HUES6 (cell line): ENCODE results near the gene IGSF10.

Experiments used
- H3K27ac ChIP-seq: 2 replicates; pipeline ENCODE4 v1.7.0; 2013; ENCODE audit warnings: low read depth, mild to moderate bottlenecking, low read length, inconsistent platforms
- H3K27me3 ChIP-seq: 2 replicates; pipeline ENCODE4 v1.6.1; 2013; ENCODE audit warnings: low read length; ENCODE audit not compliant: control insufficient read depth, insufficient read depth
- H3K36me3 ChIP-seq: 2 replicates; pipeline ENCODE4 v1.6.1; 2013; ENCODE audit warnings: low read length; ENCODE audit not compliant: control insufficient read depth, insufficient read depth
- H3K4me1 ChIP-seq: 2 replicates; pipeline ENCODE4 v1.6.1; 2013; ENCODE audit warnings: low read length; ENCODE audit not compliant: control insufficient read depth, insufficient read depth
- H3K4me3 ChIP-seq: 2 replicates; pipeline ENCODE4 v1.5.1; 2013; ENCODE audit warnings: low read depth, low read length
- H3K9ac ChIP-seq: one replicate; pipeline ENCODE4 v1.6.1; 2013; ENCODE audit warnings: mild to moderate bottlenecking, low read length
- H3K9me3 ChIP-seq: 2 replicates; pipeline ENCODE4 v1.6.1; 2013; ENCODE audit warnings: low read depth, low read length; ENCODE audit not compliant: control insufficient read depth, insufficient read depth

IGSF10 gene

GRCh38 chr3:151415289-151415688 is 45.6 kb downstream of the IGSF10 start:
- Histone ChIP-seq H3K36me3 (0 out of 2 replicates have a peak, but pooled peaks cover 2% of the 10 kb centered on the region), H3K9ac (no peak overlapping the region), H3K4me3 (no peak overlapping the region), H3K27me3 (no peaks in the 10 kb centered on the region), H3K27ac (no peak overlapping the region), H3K4me1 (no peaks in the 10 kb centered on the region), H3K9me3 (no peaks in the 10 kb centered on the region)

- H3K4me1 ChIP-seq: no peaks in the 10 kb centered on the region
- H3K27me3 ChIP-seq: no peaks in the 10 kb centered on the region
- no peak overlapping the region for H3K27ac ChIP-seq
- no peak overlapping the region for H3K9ac ChIP-seq
- H3K36me3 ChIP-seq: 0 out of 2 replicates have a peak, but pooled peaks cover 2% of the 10 kb centered on the region
- no peaks in the 10 kb centered on the region for H3K9me3 ChIP-seq
- H3K4me3 ChIP-seq: no peak overlapping the region
Observed at GRCh38 chr3:151412989-151413388, 47.9 kb downstream of the IGSF10 start.
